Activated CD8-positive, alpha-beta T cell treated with anti-CD3 and anti-CD28 coated beads for 36 hours (primary cell): ENCODE measurements around the gene SSPN. TPM values are rescaled to one million over a fixed set of nuclear protein-coding genes. Genes with fewer than 3 reads are reported as not detected.

Experiments
- ATAC-seq: fragments of 200-7000 bp; cut with Tn5 transposase; one replicate; pipeline ENCODE4 v1.10.0; 2021; ENCODE audit warnings: mild to moderate bottlenecking, moderate library complexity
- CTCF ChIA-PET: fragments of 350-600 bp; sonication (Branson Sonifier 250); formaldehyde crosslinking; loops from one replicate; lab custom pipeline; 2021; ENCODE audit warnings: antibody characterized with exemption; lab: Charles Lee
- POLR2A ChIA-PET: fragments of 350-600 bp; sonication (Branson Sonifier 250); formaldehyde crosslinking; loops from one replicate; lab custom pipeline; 2021; ENCODE audit warnings: antibody characterized with exemption; lab: Charles Lee
- DNase-seq: peaks from one replicate; pipeline ENCODE4 v3.0.0-alpha.2; 2020
- H3K27ac Mint-ChIP-seq: one replicate; pipeline ENCODE4 v1.8.0; 2021; ENCODE audit warnings: mild to moderate bottlenecking, mixed read lengths
- H3K27me3 Mint-ChIP-seq: one replicate; pipeline ENCODE4 v1.8.0; 2021; ENCODE audit warnings: mixed read lengths
- H3K36me3 Mint-ChIP-seq: one replicate; pipeline ENCODE4 v1.8.0; 2021; ENCODE audit warnings: low read depth, mixed read lengths
- H3K4me1 Mint-ChIP-seq: one replicate; pipeline ENCODE4 v1.8.0; 2021; ENCODE audit warnings: low read depth, mixed read lengths
- H3K4me3 Mint-ChIP-seq: one replicate; pipeline ENCODE4 v1.8.0; 2021; ENCODE audit warnings: mild to moderate bottlenecking, moderate library complexity, mixed read lengths
- H3K9me3 Mint-ChIP-seq: one replicate; pipeline ENCODE4 v1.8.0; 2021; ENCODE audit warnings: mixed read lengths
- intact Hi-C: fragments of 100-400 bp; cut with micrococcal nuclease; formaldehyde crosslinking; loops from one replicate; pipeline ENCODE4 v1.10.0; 2022
- total RNA-seq, 2 experiments: library from RNA; stranded (reverse); gene quantifications; one replicate each; pipeline ENCODE4 v1.2.3, GENCODE V29; 2021
- TF ChIP-seq, protein P1 (sequence below): fragments of 200-600 bp; IDR thresholded peaks from one replicate; pipeline ENCODE4 v1.8.0; 2022; ENCODE audit warnings: antibody characterized with exemption, mild to moderate bottlenecking

Gene SSPN
- total RNA-seq, 2 experiments from 2014 or later: not detected

DNA sequence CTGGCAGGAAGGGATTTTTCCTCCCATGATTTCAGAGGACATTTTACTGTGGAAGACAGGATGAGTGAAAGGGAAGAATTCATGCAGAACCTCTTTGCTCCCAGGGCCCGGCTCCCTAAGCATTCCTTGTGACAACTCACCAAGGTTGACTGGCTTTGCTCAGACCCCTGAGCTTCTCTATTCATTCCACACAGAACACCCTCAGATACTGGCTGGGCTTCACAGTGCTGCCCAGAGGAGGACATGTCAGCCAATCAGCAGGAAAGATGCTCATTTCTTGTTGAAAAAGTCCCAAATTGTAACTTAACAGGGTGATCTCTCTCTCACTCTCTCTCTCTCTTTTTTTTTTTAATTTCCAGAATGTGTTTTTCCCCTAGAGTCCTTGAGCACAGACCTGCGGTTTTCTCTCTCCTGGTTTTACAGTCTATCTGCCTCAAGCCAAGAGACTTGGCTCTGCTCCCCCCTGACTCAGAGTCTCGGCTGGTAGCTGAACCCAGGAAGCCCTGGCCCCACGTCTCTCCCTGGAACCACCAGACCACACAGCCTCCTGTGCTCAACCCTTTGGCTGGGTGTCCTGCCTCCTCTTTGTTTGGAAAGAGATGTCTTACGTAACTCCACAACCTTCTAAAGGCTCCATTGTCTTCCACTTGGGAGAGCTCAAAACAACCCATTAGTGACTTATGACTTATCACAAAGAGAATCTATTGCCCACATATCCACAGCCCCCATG lies 43.9 kb downstream of the SSPN start:
- ChIA-PET POLR2A (no interaction called here), CTCF (no interaction called here)
- no peak for ATAC-seq
- no peaks in the 10 kb centered on the region for H3K9me3 Mint-ChIP-seq
- H3K4me3 Mint-ChIP-seq: no peak overlapping the region
- peaks cover 15% of the 10 kb centered on the region for H3K27me3 Mint-ChIP-seq
- H3K4me1 Mint-ChIP-seq: no peaks in the 10 kb centered on the region
- TF ChIP-seq, protein P1, sequence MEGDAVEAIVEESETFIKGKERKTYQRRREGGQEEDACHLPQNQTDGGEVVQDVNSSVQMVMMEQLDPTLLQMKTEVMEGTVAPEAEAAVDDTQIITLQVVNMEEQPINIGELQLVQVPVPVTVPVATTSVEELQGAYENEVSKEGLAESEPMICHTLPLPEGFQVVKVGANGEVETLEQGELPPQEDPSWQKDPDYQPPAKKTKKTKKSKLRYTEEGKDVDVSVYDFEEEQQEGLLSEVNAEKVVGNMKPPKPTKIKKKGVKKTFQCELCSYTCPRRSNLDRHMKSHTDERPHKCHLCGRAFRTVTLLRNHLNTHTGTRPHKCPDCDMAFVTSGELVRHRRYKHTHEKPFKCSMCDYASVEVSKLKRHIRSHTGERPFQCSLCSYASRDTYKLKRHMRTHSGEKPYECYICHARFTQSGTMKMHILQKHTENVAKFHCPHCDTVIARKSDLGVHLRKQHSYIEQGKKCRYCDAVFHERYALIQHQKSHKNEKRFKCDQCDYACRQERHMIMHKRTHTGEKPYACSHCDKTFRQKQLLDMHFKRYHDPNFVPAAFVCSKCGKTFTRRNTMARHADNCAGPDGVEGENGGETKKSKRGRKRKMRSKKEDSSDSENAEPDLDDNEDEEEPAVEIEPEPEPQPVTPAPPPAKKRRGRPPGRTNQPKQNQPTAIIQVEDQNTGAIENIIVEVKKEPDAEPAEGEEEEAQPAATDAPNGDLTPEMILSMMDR: no peak
- DNase-seq: no peak
- intact Hi-C loops: no loop called here
- H3K27ac Mint-ChIP-seq: no peak overlapping the region
- H3K36me3 Mint-ChIP-seq: no peaks in the 10 kb centered on the region

DNA sequence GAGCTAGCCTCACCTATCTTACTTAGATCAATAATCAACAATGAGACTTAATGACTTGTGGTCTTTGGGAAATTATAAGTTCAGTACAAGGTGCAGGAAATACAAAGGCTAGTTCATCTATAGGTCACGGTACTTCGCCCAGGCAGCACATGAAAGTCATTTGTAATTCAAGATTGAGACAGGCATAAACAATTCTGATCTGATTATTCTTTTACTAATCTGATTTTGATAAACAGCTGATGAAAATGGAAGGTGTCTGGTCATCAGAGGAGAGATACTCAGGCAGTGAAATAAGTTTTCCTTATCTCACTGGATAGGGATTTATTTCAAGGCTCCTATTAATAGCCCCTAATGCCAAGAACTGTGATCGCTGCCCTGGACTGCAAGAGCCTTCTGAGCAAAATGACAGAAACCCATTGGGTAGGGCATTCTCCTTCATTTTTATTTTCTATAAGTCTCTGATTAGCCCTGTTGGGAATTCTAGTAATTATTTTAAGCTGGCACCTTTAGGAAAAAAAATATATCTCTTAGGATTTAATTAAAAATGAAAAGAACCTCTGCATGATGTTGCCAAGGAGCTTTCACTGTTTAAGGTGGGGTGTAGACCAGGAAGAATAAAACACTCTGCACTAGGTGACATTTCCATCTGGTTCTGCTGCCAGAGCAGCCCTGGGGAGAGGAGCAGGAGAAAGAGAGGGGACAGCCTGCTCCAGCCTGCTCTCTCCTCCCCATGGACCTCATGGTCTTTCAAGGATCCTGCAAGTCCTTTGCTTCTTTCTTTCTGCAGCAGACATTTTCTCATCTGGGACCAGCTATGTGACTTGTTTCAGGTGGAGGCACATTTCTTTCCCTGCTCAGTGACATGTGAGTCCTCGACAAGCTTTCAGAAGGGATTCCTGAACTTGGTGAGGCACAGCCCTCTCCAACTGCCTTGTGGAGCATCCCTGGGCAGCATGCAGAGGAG lies 44.8 kb downstream of the SSPN start:
- ChIA-PET POLR2A (no interaction called here), CTCF (no interaction called here)
- Mint-ChIP-seq H3K9me3 (no peaks in the 10 kb centered on the region), H3K4me3 (no peak overlapping the region), H3K36me3 (no peaks in the 10 kb centered on the region), H3K27ac (no peak overlapping the region), H3K27me3 (peaks cover 17% of the 10 kb centered on the region), H3K4me1 (no peaks in the 10 kb centered on the region)
- intact Hi-C loops: no loop called here
- no peak for DNase-seq
- no peak for ATAC-seq
- TF ChIP-seq, protein P1: no peak

DNA sequence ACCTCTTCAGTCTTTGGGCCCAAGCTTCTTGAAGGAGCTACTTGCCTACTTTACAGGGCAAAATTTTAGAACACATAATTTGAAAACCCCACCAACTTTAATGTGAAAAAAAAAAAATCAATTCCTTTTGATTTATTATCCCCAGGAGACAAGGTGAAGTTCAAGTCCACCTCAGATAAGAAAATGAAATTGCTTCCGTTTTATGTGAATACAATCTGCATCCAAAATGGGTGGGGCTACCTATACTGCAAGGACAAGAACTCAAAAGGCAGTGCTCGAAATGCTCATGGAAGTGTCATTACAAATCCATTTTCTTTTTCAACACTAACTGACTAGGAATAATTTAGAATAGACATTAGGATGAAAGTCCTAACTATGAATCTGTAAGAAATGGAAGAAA lies 45.7 kb downstream of the SSPN start:
- CTCF ChIA-PET: no interaction called here
- Mint-ChIP-seq H3K9me3 (no peaks in the 10 kb centered on the region), H3K27me3 (peaks cover 14% of the 10 kb centered on the region), H3K27ac (no peak overlapping the region), H3K36me3 (no peaks in the 10 kb centered on the region), H3K4me1 (no peaks in the 10 kb centered on the region), H3K4me3 (no peak overlapping the region)
- TF ChIP-seq, protein P1: no peak
- ATAC-seq (no peak), DNase-seq (no peak)
- intact Hi-C loops: no loop called here
- POLR2A ChIA-PET: no interaction called here

DNA sequence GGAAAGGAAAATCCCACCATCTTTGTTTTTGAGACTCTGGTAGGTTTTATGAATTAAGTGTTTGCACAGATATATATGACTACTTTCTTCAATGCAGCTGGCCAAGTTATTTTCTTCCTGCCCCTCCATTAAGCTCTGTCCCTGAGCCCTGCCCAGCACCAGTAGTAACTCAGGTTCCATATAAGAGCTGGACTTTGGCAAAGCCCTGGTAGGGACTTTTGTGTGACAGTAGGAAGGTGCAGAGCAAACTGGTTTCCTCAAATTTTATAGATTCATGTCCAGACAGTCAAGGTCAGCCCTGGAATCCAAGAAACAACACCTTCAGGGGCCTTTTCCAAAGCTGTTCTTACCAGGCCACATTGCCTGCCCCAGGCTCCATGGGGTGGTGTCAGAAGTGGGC lies 47.3 kb downstream of the SSPN start:
- Mint-ChIP-seq H3K4me1 (no peaks in the 10 kb centered on the region), H3K27me3 (peaks cover 13% of the 10 kb centered on the region), H3K36me3 (no peaks in the 10 kb centered on the region), H3K27ac (no peak overlapping the region), H3K9me3 (no peaks in the 10 kb centered on the region), H3K4me3 (no peak overlapping the region)
- CTCF ChIA-PET: no interaction called here
- no peak for DNase-seq
- TF ChIP-seq, protein P1: no peak
- ATAC-seq: no peak
- POLR2A ChIA-PET: no interaction called here
- intact Hi-C loops: no loop called here

DNA sequence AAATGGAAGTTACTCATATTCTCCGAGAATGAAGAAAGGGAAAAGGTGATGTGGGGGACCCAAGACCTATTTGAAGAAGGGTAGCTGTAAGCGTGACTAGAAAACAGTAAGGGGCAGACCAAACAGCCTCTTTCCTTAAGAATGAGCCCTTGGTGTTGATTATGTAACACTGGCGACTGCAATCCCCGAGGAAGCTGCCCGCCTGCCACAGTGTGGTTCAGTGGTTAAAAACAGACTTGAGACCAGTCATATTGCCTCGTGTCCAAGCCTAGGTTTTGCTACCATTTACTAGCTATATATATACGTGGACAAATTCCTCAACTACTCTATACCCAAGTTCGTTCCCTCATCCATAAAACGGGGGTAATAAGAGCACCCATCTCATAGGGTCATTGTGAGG lies 49.1 kb downstream of the SSPN start:
- Mint-ChIP-seq H3K27ac (no peak overlapping the region), H3K9me3 (peaks cover 2% of the 10 kb centered on the region), H3K4me3 (no peak overlapping the region), H3K36me3 (no peaks in the 10 kb centered on the region), H3K4me1 (no peaks in the 10 kb centered on the region), H3K27me3 (peaks cover 11% of the 10 kb centered on the region)
- ChIA-PET CTCF (interaction anchor here (0.6 kb wide), 1 partner anchor 8 kb away, joined by 3 read pairs; no protein-coding TSS in a partner anchor), POLR2A (no interaction called here)
- intact Hi-C loops: no loop called here
- DNase-seq: no peak
- TF ChIP-seq, protein P1: no peak
- no peak for ATAC-seq
